Measurements from ENCODE around the gene MRPL39.

Gene MRPL39

GRCh38 chr21:25625036-25625435 lies 17.8 kb upstream of the MRPL39 start:
- TF ChIP-seq USF1 (IDR thresholded peaks at IDR 0.05), result no peak
- TF ChIP-seq CEBPB (IDR thresholded peaks at IDR 0.05), result no peak
- TF ChIP-seq FOXM1 (IDR thresholded peaks at IDR 0.05; ENCODE audit: borderline replicate concordance, low read depth), result no peak
- no peak for TF ChIP-seq CREB1 (IDR thresholded peaks at IDR 0.05; ENCODE audit: low read depth)
- no peak for TF ChIP-seq ZBTB7A (IDR thresholded peaks at IDR 0.05; ENCODE audit: low read depth)
- TF ChIP-seq REST (IDR thresholded peaks at IDR 0.05; ENCODE audit: low read depth), result no peak
- no peak for TF ChIP-seq NFIC (IDR thresholded peaks at IDR 0.05)
- no peak for TF ChIP-seq EP300 (IDR thresholded peaks at IDR 0.05; ENCODE audit: borderline replicate concordance)
- no peak for TF ChIP-seq TEAD4 (IDR thresholded peaks at IDR 0.05)
- TF ChIP-seq RAD21 (IDR thresholded peaks at IDR 0.05; ENCODE audit: low read depth), result no peak

- TF ChIP-seq YY1 (IDR thresholded peaks at IDR 0.05; ENCODE audit: low read depth) (no peak), TAF1 (IDR thresholded peaks at IDR 0.05; ENCODE audit: low read depth) (no peak), TEAD4 (IDR thresholded peaks at IDR 0.05) (no peak), REST (IDR thresholded peaks at IDR 0.05; ENCODE audit: low read depth) (no peak), TCF12 (IDR thresholded peaks at IDR 0.05; ENCODE audit: low read depth) (no peak), EP300 (IDR thresholded peaks at IDR 0.05; ENCODE audit: borderline replicate concordance) (no peak), RAD21 (IDR thresholded peaks at IDR 0.05; ENCODE audit: low read depth) (no peak), NFIC (IDR thresholded peaks at IDR 0.05) (no peak), EGR1 (IDR thresholded peaks at IDR 0.05) (no peak)
Observed at GRCh38 chr21:25624511-25624910, 17.2 kb upstream of the MRPL39 start.

GRCh38 chr21:25619198-25619597 lies 11.9 kb upstream of the MRPL39 start:
- TF ChIP-seq EGR1 (IDR thresholded peaks at IDR 0.05), result no peak
- no peak for TF ChIP-seq MAX (IDR thresholded peaks at IDR 0.05)
- TF ChIP-seq REST (IDR thresholded peaks at IDR 0.05; ENCODE audit: low read depth), result no peak
- TF ChIP-seq TAF1 (IDR thresholded peaks at IDR 0.05; ENCODE audit: low read depth), result no peak
- TF ChIP-seq FOXM1 (IDR thresholded peaks at IDR 0.05; ENCODE audit: borderline replicate concordance, low read depth), result no peak
- TF ChIP-seq ZBTB7A (IDR thresholded peaks at IDR 0.05; ENCODE audit: low read depth), result no peak
- TF ChIP-seq RAD21 (IDR thresholded peaks at IDR 0.05; ENCODE audit: low read depth), result no peak
- TF ChIP-seq USF1 (IDR thresholded peaks at IDR 0.05), result no peak
- TF ChIP-seq CREB1 (IDR thresholded peaks at IDR 0.05; ENCODE audit: low read depth), result no peak

GRCh38 chr21:25615880-25616279 lies 8.6 kb upstream of the MRPL39 start:
- TF ChIP-seq TAF1 (IDR thresholded peaks at IDR 0.05; ENCODE audit: low read depth) (no peak), USF1 (IDR thresholded peaks at IDR 0.05) (no peak), TCF12 (IDR thresholded peaks at IDR 0.05; ENCODE audit: low read depth) (no peak), CREB1 (IDR thresholded peaks at IDR 0.05; ENCODE audit: low read depth) (no peak), ZBTB7A (IDR thresholded peaks at IDR 0.05; ENCODE audit: low read depth) (no peak), REST (IDR thresholded peaks at IDR 0.05; ENCODE audit: low read depth) (no peak), EGR1 (IDR thresholded peaks at IDR 0.05) (no peak), TEAD4 (IDR thresholded peaks at IDR 0.05) (no peak), NFIC (IDR thresholded peaks at IDR 0.05) (no peak), YY1 (IDR thresholded peaks at IDR 0.05; ENCODE audit: low read depth) (no peak), CEBPB (IDR thresholded peaks at IDR 0.05) (no peak), FOXM1 (IDR thresholded peaks at IDR 0.05; ENCODE audit: borderline replicate concordance, low read depth) (no peak), RAD21 (IDR thresholded peaks at IDR 0.05; ENCODE audit: low read depth) (no peak), EP300 (IDR thresholded peaks at IDR 0.05; ENCODE audit: borderline replicate concordance) (no peak), MAX (IDR thresholded peaks at IDR 0.05) (no peak)

Measured in Ishikawa (cell line).